Stimulated activated CD8-positive, alpha-beta memory T cell treated with anti-CD3 and anti-CD28 coated beads, Interleukin-15, amount 100 ng/mL, for 24 hours (primary cell): ENCODE measurements around the gene MGRN1.

Experiments
- DNase-seq: peaks from one replicate; pipeline ENCODE4 v3.0.0-alpha.2; 2020; ENCODE audit warnings: low read depth

The MGRN1 gene

DNA sequence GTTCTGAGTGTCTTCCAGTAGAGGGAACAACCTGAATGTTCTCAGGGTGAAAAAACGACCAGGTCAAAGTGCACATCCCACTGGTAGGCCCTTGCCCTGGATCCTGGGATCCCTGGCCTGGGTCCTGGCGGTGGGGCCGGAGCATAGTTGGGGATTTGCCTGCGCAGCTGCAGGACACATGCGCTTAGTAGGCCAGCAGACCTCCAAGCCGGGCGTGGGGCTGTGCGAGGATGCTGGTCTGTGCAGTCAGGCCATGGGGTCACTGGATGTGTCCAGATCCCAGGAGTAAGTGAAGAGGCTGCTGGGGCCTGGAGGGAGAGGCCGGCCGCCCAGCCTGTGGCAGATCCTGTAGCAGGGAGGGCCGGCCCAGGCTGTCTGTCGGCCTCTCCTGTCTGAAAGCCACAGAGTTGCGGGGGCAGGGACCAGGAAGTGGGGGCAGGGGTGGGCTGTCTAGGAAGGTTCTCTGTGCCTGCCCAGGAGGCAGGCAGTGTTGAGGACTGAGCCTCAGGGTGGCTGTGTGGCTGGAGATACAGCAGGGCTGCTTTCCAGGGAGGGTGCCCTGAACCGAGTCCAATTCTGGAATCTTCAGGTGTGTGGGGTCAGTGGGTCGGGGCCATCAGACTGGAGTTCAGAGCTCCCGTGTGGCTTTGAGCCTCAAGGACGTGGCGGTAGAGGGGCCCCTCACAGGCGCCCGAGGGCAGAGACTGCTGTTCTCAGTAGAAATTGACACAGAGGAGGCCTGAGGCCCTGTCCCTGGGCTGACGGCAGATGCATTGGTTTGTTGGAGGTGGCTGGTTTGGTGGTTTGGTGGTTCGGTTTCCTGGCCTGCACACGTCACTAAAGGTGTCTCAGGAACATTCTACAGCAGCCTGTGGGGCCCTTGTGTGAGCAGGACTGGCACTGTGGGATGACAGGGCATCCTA is 51.5 kb downstream of the MGRN1 start:
- DNase-seq, result no peak

DNA sequence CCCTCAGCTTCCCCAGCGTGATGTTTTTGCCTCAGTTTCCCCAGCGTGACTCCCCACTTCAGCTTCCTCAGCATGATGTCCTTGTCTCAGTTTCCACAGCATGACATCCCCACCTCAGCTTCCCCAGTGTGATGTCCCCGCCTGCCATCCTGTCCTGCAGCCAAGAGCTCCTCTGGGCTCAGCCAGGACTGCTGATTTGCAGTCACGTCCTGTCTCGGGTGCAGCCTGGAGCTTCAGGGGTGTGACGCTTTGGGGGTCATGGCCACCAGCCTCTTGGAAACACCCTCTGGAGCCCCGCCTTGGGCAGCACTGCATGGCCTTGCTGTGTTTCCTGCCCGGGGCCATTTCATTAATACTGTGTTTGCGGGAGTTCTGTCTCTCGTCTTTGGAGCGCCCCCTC is 52.2 kb downstream of the MGRN1 start:
- DNase-seq, result no peak

DNA sequence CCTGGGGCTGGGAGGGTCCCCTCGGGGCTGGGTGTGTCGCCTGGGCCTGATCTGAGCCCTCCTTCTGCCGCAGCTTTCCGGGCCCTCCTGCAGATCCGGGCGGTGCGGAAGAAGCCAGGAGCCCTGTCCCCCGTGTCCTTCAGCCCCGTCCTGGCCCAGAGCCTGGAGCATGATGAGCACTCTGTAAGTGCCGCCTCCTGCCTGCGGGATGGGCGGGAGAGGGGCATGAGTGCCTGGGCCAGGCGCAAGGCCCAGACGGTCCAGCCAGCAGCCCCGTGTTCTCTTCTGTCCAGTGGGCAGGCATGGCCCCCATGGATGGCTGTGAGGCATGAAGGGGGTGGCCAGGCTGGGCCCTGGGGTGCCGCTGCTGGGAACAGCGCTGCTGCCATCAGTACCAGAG is 52.8 kb downstream of the MGRN1 start:
- DNase-seq, result no peak

DNA sequence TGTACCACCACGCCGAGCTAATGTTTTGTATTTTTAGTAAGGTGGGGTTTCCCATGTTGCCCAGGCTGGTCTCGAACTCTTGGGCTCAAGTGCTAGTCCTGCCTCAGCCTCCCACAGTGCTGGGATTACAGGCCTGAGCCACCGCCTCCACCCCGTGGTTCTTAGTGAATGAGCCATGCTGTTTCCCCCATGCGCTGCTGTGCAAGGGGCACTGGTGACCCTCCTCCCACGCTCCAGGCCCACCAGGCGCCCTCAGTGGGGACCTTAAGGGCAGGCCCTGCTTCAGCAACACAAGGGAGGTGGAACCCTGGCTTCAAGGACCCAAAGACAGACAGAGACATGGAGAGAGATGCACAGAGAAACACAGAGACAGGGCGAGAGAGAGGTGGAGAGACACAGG is 53.4 kb downstream of the MGRN1 start:
- DNase-seq, result no peak

DNA sequence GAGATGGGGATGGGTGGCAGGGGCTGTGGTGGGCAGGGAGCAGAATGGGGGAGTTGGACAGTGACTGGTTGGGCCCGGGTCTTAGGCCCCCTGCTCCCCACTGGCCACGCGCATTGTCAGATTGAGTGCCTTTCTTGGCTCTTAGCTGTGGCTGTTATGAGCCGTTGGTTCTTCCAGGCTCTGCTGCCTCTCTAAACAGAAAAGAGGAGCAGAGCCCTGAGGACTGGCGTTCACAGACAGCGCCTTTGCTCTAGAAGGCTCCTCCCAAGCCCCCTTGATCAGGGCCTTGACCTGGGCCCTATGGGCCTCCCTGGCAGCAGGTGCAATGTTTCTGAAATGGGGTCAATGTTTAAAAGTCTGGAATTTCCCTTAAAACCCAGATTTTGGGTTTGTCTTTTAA is 54.0 kb downstream of the MGRN1 start:
- DNase-seq, result no peak

DNA sequence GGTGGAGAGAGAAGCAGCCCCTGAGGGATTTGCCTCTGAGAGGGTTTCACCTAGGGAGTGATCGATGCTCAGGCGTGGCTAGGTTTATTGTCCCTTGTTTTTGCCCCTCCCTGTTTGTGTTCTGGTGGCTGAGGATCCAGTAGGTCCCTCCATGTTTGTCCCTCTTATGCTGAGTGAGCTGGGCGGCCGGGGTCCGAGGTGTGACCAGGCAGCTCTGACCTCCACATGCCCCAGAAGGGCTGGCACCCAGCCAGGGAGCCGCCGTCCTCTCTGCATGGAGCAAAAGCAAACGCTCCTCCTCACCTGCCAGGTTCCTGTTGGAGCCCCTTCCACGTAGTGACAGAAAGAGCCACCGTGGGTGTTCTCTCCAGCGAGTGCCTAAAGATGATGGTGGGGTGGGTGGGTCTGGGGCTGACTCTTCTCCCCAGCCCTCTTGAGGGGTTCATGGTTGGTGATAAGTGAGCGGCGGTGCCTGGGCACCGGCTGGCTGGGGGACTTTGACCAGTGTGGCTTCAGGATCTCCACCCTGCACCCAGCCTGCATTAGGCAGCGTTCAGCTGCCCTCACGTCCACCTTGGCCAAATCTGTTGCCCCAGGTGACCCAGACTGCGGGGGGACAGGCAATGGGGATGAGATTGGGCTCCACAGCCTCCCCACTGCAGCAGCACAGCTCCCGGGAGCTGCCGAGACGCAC is 54.7 kb downstream of the MGRN1 start:
- DNase-seq, result no peak

DNA sequence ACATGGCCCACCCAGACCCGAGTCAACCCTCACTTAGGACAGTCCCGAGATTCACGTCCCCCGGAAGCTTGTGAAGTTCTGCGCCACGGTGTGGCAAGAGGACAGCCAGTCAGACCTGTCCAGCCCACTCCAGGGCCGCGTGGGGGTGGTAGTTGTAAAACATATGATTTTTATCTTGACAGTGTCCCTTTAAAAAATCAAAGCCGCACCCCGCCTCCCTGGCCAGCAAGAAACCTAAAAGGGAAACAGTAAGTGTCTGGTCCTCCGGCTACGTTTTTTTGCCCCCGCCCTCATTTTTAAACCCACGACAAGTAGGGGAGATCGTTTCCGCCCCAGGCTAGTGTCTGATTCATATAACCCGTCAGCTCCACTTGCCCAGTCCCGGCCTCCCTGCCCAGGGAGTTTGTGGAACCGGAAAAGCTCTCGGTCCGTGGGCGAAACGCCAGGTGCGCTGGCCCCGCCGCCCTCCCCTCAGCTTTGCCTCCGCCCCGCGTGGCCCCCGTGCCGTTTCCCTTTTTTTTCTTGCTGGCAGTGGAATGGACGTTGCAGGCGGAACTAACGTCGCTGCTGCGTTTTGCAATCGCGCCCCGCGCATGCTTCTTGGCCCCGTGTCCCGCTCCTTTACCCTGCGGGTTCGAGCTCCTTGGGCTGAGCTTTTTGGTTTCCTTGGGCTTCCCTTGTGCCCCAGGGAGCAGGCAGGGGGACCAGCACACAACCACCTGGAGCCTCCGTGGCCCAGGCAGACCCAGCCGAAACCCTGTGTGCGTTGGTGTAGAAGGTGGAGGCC is 55.4 kb downstream of the MGRN1 start:
- no peak for DNase-seq

DNA sequence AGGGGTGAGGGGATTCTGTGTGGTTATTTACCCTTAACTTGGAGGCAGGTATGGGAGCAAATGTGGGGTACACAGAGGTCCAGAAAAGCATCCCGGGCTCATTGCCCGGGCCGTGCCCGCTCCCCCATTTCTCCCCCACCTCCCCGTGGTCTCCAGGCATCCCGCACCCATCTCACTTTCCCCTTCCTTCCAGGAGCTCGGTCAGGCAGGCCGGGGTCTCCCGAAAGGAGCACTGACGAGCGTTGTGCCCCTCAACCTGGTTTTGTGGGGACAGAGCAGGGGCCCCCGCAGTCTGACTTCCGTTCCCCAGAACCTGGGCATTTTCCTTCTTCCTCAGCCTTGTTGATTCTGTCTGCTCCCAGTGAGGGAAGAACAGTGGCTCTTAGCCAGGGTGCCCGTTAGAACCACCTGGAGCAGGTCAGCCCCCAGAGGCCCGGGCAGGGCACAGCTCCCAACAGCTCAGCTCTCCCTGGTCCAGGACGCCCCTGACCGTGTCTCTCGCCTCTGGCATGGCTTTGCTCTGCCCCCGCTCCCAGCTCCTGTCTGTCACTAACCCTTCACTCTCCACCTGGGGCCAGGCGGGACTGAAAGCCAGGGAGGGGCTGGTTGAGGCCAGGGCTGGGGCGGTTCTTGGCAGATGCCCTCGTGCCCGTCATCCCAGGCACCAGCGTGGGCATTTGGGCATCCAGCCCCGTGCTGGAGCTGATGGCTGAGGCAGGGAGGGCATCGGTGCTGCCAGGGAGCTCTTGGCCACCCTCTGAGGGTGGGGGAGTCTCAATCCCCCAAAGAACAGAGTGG is 56.2 kb downstream of the MGRN1 start:
- no peak for DNase-seq

DNA sequence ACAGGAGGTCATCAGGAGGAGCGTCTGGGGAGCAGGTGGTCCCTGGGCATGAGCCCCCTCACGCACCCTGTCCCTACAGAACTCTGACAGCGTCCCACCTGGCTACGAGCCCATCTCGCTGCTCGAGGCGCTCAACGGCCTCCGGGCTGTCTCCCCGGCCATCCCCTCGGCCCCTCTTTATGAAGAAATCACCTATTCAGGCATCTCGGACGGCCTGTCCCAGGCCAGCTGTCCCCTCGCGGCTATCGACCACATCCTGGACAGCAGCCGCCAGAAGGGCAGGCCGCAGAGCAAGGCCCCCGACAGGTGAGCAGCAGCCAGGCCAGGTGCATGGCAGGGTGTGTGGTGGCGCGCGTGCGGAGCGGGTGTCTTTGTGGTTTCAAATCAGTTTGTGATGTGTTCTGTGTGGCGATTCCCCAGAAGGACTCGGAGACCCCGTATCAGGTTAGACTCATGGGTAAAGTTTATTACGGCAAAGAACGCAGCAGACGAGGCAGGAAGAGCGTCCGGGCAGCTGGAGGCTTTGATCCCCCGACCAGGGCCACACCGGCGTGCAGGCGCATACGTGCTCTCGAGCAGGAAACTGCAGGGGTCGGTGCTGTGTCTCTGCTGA is 57.0 kb downstream of the MGRN1 start:
- DNase-seq, result no peak

DNA sequence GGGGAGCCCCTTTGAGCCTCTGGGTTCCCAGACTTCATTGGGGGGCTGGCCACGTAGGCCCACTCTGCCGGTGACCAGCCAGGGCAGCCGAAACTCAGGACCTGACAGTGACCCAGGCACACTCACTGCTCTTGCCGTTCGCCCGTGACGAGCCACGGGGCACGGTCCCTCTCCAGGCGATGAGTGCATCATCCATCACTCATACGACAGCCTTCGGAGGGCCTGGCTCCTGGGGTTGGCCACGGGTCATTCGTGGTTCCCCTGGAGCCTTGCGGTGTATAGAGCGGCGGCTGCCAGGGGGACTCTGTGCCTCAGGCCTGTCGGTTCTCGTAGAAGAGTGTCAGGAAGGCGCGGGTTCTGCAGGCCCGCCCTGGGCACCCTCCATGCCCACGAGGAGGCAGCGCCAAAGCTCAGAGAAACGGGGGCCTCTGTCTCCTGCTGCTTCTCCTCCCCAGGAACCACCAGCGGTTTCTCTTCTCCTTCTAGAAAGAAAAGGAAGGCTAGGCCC is 57.5 kb downstream of the MGRN1 start:
- no peak for DNase-seq

DNA sequence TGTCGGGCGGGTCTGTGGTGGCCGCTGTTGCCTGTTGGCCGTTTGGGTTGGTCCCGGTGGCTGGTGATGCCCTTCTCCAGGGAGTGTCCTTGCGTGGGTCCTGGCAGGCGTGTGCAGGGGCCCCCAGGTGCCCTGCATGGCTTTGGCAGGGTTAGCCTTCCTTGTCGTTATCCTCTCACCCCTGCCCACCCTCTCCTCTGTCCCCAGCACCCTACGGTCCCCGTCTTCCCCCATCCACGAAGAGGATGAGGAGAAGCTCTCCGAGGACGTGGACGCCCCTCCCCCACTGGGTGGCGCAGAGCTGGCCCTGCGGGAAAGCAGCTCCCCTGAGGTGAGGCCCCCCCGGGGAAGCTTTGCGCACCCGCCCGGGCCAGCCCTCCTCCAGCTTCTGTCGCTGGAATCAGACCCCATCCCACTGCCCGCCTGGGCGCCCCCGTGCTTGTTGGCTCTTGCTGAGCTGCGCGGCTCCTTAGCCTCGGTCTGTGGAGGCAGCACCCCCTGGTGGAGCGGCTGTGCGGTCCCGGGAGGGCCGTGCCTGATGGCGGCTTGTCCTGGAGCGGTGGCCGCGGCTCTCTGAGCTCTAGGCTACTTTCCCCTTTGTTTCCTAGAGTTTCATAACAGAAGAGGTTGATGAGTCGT is 58.1 kb downstream of the MGRN1 start:
- DNase-seq, result no peak

DNA sequence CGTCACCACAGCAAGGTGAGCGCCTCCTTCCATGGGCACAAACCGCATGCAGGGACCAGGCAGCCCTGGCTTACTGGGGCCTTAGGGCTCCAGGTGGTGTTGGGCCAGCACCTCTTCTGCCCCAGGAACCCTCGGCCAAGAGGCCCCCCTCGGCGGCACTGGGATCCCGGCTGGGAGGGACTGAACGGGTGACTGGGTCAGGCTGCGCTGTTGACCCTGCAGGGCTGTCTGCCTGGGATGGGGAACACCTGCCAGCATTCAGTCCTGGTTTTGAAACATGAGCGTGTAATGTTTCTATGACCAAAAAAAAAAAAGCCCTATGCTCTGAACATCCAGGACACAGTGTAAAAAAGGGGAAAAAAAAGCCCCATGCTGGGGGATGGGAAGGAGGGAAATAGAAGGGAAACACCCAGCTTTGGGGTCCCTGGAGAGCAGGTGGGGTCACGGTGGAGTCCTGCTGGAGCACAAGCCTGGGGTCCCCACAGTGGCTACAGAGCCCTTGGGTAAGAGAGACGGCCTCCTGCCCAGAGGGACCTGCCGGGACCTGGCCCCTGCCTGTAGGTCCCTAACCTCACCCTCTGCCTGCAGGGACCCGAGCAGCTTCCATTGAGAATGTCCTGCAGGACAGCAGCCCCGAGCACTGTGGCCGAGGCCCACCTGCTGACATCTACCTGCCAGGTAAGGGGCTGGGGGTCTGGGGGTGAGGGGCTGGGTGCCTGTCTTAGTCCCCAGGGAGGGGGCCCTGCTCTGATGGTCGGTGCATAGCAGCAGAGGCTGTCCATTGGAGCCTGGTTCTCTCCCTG is 58.8 kb downstream of the MGRN1 start:
- DNase-seq, result no peak

DNA sequence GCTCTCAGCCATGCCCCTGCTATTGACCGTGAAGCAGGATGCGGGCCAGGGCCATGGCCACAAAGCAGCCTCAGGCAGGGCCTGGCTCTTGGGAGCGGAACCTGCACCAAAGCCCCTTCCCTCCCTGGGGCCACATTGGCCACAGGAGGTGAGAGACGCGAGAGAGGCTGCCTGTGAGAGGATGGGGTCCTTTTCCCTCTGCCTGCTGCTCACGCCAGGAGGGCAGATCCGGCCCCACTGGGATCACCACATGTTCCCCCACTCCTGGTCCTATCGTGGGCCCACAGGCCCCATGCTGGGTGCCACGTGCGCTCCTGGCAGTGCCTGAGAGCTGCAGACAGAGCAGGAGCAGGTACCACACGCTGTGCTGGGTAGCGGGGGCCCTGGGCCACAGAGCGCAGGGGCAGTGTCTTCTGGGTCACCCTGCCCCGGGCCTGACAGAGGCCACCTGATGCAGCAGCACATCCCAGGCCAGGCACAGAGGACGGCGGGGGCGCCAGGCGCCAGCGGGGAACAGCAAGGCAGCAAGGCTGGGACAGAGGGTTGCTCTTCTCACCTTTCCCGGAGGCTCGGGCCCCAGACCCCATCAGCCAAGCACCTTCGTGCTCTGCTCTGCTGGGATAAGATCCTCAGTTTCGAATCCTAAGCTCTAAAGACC is 59.6 kb downstream of the MGRN1 start:
- DNase-seq, result no peak

DNA sequence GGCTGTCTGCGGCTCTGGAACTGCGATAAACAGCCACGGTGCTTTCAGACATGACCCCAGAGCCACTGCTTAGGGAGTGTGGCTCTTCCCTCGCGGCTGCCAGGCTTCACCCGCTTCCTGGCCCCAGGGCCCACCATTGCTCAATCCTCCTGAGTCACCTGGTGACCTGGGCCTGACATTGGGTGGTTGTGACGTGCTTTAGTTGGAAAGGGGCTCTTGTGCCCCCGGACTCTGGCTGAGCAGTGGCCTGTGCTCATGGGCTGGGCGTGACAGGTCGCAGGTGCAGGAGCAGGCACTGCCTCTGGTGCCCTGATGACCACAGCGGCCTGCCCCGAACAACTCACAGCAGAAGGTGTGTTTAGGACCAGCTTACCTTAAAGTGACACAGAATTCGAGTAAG is 60.1 kb downstream of the MGRN1 start:
- DNase-seq, result no peak

DNA sequence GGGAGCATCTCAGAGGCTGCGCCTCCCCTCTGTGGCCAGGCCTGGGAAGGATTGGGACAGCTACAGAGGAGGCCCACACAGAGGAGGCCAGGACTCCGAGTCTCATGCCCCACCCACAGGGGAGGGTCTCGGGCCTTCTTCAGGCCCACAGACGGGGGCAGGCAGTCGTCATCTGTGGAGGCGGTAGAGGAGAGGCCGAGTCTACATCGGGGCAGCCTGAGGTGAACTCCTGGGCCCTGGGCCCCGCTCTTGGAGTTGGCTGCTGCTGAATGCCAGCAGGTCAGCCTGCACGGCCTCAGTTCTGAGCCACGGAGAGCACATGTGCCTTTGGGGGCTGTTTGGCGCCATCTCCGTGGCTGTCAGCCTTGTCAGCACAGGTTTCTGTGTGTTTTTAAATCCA is 60.7 kb downstream of the MGRN1 start:
- no peak for DNase-seq

DNA sequence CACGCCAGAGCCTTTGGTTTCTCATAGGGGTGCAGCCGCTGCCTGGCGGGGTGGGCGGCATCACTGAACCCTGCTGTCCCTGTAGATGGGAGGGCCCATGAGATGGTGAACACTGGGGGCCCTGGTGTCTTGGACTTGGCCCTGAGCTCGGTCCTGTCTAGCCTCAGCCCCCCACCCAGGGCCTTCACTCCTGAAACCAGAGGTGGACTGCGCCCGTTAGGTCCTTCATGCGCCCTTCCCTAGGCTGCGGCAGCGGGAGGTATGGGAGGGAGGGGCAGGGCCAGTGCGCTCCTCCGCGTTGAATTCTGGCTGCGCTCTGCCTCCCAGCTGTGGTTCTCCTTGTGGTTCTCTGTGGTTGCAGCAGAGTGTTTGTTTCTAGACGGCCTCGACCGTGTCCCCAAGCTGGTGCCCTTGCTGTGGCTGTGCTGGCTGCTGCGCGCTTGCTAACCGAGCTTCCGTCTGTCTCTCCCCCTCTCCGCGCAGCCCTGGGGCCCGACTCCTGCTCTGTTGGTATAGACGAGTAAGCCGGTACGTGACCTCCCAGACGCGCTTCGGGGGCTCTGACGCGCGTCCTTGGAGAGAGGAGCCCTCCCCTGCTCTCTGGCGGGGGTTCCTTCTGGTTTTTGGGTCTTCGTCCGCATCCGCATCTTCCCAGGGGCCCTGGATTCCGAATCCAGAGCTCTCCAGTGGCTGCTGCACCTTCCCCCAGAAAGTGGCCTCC is 61.3 kb downstream of the MGRN1 start:
- DNase-seq, result no peak

DNA sequence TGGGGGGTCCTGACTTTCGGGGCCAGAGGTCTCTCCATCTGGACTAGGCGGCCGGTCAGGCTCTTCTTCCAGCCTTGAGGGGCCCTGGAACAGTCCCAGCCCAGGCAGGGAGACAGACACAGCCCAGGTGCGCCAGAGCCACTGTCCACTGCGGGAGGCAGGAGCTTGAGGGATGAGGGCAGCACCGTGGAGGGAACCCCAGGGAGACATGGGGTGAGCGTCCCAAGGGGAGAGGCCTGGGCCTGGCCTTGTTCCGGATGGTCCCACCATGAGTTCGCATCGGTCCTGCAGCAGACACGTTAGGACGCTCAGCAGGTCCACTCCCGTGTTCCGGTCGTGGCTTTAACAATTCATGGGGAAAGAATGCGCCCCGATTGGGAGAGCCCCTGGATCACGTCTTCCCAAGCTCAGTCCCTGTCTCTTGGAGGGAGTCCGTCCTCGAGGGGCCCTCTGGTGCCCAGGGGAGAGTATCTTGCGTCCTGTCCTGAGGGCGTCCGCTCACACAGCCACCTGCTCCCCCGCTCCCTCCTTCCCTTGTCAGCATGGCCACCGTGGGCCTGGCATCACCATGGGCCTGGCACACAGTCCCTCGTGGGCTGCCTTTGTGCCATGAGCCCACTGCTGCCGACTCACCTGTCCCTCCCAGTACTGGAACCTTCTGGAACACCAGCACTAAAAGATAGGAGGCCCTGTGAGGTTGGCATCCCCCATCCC is 62.0 kb downstream of the MGRN1 start:
- DNase-seq, result no peak

DNA sequence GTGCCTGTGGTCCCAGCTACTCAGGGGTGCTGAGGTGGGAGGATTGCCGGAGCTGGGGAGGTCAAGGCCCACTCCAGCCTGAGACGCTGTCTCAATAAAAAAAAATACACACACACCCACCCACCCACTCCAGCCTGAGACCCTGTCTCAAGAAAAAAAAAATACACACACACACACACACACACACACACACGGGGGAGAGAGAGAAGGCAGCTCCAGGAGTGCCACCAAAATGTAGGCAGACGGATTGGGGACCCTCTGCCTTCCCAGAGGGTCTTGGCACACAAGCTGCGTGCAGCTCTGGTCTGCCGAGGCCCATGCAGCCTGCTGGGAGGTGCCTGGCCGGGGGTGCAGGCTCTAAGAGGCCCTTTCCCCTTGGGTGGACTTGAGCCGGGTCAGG is 62.8 kb downstream of the MGRN1 start:
- no peak for DNase-seq
